Stomach (tissue), 4 donors: ENCODE measurements around the gene MAP2K1.

ENCODE experiments used
- EP300 ChIP-seq: sonication (generic); formaldehyde crosslinking; IDR thresholded peaks from one replicate; pipeline ENCODE4 v1.6.1; 2017; ENCODE audit warnings: antibody characterized with exemption
- POLR2A ChIP-seq, 4 donors: fragments of 450-650 bp; IDR thresholded peaks; one replicate each; pipeline ENCODE4 v1.6.1; 2016; ENCODE audit warnings: antibody characterized with exemption in 4 of 4, control low read depth in 2 of 4, mild to moderate bottlenecking in 1 of 4, moderate library complexity in 1 of 4
- POLR2AphosphoS5 ChIP-seq, 3 donors: sonication (generic); formaldehyde crosslinking; IDR thresholded peaks; one replicate each; pipeline ENCODE4 v1.6.1; 2016; ENCODE audit warnings: antibody characterized with exemption in 3 of 3
- TF ChIP-seq, protein P1 (sequence below), 7 experiments: fragments of 450-650 bp in 4 of 7; fragments of 200-600 bp in 3 of 7; sonication (generic) in 3 of 7; IDR thresholded peaks; one replicate each; pipeline ENCODE4 v1.5.1; 2016 to 2019; ENCODE audit warnings: antibody characterized with exemption in 7 of 7, control low read depth in 2 of 7, mild to moderate bottlenecking in 1 of 7

DNA sequence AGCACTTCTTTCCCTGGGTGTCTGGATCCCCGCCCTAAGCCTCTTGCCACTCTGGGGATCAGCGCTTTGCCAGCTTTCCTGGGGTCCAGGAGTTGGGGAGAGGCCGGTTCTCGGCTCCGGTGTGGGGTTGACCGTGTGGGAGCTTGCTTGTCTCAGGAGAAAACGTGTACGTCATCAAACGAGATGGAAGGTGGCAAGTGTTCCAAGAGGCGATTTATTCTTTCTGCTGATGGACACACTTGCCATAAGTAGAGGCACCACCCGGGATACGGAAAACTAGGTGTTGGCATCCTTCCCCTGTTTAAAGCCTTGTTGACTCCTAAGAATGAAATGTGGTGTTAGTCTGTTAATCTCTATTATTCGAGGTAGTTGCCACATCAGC is 118.7 kb downstream of the MAP2K1 start:
- TF ChIP-seq, protein P1, sequence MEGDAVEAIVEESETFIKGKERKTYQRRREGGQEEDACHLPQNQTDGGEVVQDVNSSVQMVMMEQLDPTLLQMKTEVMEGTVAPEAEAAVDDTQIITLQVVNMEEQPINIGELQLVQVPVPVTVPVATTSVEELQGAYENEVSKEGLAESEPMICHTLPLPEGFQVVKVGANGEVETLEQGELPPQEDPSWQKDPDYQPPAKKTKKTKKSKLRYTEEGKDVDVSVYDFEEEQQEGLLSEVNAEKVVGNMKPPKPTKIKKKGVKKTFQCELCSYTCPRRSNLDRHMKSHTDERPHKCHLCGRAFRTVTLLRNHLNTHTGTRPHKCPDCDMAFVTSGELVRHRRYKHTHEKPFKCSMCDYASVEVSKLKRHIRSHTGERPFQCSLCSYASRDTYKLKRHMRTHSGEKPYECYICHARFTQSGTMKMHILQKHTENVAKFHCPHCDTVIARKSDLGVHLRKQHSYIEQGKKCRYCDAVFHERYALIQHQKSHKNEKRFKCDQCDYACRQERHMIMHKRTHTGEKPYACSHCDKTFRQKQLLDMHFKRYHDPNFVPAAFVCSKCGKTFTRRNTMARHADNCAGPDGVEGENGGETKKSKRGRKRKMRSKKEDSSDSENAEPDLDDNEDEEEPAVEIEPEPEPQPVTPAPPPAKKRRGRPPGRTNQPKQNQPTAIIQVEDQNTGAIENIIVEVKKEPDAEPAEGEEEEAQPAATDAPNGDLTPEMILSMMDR (IDR thresholded peaks at IDR 0.05) = no peak
- TF ChIP-seq EP300 (no peak), POLR2A (IDR thresholded peaks at IDR 0.05) (no peak), POLR2AphosphoS5 (IDR thresholded peaks at IDR 0.05) (no peak)
